GM12872 (cell line): Measurements from ENCODE around the gene SLC22A16.

Experiments used
- CTCF ChIP-seq: IDR thresholded peaks from 3 replicates; pipeline ENCODE4 v1.5.1; 2011; ENCODE audit warnings: low read depth, mild to moderate bottlenecking, low read length, moderate library complexity; ENCODE audit not compliant: insufficient read depth

The SLC22A16 gene

GRCh38 chr6:110472739-110473138 lies 3.7 kb downstream of the SLC22A16 start:
- no peak for TF ChIP-seq CTCF

- TF ChIP-seq CTCF: no peak
Measured at GRCh38 chr6:110471726-110472365, 4.6 kb downstream of the SLC22A16 start.

GRCh38 chr6:110468731-110469130 lies 7.7 kb downstream of the SLC22A16 start:
- TF ChIP-seq CTCF: peak; percentile 21; the same call in 2 of the 3 replicates

- no peak for TF ChIP-seq CTCF
Measured at GRCh38 chr6:110467566-110468140, 8.8 kb downstream of the SLC22A16 start.

GRCh38 chr6:110462884-110463481 lies 13.4 kb downstream of the SLC22A16 start:
- no peak for TF ChIP-seq CTCF

GRCh38 chr6:110461376-110461775 lies 15.0 kb downstream of the SLC22A16 start:
- no peak for TF ChIP-seq CTCF

GRCh38 chr6:110459137-110459536 lies 17.3 kb downstream of the SLC22A16 start:
- no peak for TF ChIP-seq CTCF
